ENCODE results near the gene MYH10.
A peak's percentile ranks its signal among the peaks of the same experiment; 100 is the strongest.

Gene MYH10

DNA sequence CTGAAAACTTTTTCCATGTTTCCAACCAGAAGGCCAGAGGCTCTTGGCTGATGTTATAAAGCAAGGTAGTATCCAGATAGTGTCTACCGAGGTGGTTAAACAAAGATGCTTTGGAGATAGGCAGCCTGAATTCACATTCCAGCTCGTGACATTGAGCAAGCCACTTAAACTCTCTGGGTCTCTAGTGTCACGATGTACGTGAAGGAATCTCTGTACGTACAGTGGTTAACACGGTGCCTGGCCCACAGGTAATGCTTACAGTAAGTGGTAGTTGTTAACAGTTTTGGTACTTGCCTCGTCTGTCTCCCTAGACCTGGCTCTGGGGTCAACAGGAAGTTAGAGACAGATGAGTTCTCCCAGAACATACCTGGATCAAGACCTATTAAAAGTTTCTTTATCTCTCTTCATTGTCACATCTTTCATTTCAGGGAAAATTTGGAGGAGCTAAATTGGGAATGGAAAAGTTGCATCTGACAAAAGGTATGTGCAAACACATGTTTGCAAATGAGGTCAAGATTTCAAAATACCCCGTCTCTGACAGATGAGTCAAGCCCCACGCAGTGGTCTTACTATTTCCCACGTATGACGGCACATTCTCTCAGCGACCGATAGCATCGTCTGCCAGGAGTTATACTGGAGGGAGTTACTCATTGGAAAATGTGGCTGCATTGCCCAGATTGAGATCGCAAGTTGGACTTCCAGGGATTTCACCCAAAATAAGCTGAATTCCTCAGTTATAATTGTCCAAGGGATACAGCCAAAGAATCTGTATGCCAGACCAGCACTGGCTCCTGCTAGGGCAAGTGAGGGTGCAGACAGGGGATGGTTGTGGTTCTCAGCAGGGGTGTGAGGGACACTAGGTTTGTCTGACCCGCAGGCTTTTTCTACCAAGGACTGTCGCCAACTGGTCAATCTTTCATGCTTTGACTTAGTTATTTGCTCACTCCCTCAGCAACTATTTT is 18.9 kb upstream of the MYH10 start:
- no peak for DNase-seq (ENCODE audit: low read depth)

DNA sequence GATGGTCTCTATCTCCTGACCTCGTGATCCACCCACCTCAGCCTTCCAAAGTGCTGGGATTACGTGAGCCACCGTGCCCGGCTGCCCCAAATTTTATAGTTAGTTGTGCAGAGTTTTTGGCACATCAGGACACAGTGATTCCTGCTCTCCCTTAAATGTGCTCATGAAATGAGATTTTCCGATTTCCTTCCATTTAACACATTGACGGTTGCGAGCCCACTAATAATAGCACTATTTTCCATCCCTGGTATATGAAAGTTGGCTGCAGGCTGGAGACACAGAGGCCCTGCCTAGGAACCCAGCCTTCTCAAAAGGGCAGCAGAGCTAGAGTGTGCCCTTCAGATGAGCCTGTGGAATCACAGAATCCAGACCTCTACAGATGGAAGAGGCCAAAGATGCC is 17.4 kb upstream of the MYH10 start:
- DNase-seq (ENCODE audit: low read depth): no peak

DNA sequence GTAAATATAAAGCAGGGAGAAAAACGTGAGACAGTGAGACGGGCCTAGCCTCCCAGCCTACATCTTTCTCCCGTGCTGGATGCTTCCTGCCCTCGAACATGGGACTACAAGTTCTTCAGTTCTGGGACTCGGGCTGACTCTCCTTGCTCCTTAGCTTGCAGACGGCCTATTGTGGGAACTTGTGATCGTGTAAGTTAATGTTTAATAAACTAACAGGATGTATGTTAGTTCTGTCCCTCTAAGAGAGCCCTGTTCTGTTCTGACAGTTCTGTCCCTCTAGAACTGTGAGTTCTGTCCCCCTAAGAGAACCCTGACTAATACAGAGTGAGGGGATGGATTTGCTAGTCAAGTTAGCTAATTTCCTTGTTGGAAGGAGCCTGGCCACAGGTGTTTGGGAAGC is 16.7 kb upstream of the MYH10 start:
- DNase-seq (ENCODE audit: low read depth): no peak

DNA sequence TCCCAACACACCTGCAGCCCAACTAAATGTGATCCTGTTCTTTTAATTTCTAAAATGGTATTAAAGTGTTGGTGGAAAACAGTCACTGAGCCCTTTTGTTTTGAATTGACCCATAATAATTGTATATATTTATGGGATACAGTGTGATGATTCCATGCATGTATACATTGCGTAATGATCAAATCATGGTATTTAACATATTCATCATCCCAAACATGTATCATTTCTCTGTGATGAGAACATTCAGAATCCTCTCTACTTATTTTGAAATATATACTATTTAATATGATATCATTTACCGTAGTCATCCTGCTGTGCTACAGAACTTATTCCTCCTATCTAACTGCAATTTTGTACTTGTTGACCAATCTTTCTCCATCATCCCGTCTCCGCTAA is 14.0 kb upstream of the MYH10 start:
- DNase-seq (ENCODE audit: low read depth): no peak

DNA sequence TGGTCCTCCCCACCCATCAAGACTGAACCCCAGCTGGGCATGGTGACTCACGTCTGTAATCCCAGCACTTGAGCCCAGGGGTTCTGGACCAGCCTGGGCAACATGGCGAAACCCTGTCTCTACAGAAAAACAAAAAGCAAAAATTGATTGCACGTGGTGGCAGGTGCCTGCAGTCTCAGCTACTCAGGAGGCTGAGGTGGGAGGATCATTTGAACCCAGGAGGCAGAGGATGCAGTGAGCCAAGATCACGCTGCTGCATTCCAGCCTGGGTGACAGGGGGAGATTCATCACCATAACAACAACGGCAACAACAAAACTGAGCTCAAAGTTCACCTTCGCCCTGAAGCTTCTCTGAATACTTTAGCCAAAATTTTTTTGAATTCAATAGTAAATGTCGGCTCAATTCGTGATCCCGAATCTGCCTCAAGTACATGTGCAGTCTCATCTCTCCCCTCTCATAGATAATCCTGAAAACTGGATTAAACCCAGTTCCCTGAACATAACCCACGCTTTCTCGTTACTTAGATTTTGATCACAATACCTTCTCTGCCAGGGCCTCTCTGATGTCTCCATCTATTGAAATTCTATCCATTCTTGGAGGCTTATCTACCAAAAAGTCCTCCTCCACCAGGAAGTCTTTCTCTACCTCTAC is 13.5 kb upstream of the MYH10 start:
- DNase-seq (ENCODE audit: low read depth): no peak

DNA sequence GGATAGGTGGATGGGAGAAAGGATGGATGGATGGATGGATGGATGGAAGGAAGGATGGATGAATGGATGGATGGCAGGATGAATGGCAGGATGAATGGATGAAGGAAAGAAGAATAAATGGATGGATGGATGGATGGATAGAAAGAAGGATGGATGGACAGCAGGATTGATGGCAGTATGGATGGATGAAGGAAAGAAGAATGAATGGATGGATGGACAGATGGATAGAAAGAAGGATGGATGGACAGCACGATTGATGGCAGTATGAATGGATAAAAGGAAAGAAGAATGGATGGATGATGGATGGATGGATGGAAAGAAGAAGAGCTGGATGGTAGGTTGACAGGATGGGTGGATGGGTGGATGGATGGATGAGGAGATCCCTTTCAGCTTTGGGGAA is 9.2 kb upstream of the MYH10 start:
- DNase-seq (ENCODE audit: low read depth): no peak

DNA sequence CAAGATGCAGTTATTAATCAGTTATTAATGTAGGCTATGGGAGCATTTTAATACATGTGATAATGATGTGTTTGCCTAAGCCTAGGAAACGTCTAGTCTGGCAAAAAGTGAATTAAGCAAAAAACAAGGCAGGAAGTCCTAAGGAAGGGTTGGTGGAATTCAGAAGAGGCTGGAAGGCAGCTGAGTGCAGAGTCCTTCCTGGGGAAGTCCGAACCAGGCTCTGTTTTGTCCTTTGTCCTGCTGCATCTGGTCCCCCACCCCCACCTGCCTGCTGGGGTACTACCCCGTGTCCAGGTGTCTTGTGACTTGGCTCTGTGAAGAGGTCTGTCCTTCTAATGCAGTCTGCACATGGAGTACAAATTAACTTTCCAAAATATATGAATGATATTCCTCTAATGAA is 1.5 kb upstream of the MYH10 start:
- DNase-seq (ENCODE audit: low read depth): no peak

DNA sequence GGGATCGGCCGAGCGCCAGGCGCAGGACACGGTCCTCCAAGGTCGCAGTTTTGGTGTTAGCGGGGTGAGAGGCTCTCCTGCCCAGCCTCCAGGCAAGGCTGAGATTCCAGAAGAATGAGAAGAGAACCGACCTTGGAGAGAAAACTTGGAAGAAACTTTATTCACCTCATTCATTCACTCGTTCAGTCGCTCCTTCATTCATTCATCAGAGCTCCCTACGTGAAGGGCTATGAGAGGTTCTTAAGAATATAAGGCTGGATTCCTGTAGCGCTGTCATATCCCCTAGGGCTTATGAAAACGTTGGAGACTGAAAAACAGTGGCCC is 991 bp upstream of the MYH10 start:
- DNase-seq (ENCODE audit: low read depth): no peak

DNA sequence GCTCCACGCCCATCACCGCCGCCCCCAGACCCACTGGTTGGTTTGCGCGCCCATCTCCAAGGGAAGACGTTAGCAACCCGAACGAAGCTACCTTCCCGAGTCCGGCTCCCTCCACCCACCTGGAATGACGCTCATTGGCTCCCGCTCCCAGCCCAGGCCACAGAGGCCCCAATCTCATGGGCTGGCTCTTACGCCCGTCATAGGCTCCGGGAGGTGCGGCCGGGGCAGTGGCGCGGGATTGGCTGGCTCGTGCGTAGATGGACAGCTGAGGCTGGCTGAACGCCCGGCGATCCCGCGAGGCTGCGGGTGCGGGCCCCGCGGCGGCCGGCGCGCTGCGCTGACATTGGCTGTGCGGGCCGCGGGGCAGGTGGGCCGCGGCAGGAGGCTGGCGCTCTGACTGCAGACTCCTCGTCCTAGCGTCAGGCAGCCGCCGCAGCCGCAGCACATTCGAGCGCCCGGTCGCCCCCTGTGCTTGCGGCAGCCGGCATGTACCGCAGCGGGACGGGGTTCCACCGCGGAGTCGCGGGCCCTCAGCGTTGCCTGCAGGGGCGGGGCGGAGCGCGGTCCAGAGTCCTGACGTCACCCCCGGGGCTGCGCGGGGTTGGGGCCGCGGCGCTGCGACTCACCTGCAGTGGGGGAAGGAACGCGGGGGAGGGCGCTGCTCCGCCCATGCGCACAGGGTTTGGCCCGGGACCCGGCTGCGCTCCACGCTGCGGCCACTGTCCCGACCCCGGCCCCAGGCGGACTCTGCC is 453 bp upstream of the MYH10 start:
- DNase-seq (ENCODE audit: low read depth): peak; percentile 61

DNA sequence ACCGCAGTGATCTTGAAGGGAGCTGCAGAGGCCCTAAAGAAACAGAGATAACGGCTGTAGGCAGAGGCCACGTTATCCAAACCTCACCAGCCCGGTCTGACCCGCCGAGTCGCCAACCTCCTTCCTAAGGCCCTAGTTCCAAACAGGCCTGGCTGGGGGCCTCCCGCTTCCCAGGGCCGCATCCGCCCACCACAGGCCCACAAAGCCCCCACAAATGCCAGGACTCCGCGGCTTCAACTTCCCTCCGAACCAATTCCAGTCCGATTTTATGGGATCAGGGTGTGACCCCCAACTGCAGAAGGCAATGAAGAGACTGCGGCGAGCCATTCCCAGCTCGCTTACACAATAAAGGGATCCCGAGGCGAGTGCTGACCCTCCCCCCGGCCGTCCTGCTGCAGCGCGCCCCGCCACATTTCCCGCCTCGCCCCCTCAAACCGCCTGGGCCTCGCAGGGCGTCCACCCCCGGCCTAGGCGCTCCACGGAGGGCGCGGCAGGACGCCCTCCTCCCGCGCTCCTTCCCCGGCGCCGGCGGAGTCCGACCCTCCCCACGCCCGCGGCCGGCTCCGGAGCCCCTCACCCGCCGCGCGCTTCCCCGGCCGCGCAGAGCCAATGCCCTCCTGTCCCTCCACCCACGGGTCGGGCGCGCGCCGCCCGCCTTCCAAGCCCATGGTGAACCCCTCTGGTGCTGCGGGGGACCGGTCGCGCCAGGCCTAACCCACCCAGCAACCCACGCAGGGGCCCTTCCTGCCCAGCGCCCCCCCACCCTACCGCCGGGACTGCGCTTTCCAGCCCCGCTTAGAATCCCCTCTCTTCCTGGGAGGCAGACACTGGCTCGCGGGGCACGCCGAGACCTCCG is 926 bp downstream of the MYH10 start:
- no peak for DNase-seq (ENCODE audit: low read depth)

DNA sequence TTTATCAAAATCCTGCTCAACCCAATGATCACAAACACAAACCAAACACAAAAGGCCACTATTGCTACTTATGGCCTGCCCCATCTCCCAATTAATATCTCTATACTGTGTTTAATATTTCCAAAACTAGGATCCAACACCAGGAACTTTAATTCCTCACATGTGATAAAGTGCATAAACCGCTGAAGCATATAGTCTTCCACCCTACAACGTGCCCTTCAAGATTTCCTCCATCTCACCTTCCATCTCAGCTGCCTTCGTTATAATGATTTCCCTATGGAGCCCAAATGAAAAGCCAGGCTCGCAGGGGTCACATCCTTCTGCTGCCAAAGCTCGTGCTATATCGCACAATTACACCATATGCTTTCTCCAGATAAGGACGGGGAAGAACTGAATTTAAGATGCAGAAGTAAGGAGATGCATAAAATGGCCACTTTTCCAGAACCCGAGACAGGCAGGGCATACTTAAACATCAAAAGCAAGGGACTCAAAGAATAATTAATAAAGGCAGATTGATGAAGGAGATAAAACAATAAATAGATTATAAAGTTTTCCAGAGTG is 1.8 kb downstream of the MYH10 start:
- DNase-seq (ENCODE audit: low read depth): no peak

DNA sequence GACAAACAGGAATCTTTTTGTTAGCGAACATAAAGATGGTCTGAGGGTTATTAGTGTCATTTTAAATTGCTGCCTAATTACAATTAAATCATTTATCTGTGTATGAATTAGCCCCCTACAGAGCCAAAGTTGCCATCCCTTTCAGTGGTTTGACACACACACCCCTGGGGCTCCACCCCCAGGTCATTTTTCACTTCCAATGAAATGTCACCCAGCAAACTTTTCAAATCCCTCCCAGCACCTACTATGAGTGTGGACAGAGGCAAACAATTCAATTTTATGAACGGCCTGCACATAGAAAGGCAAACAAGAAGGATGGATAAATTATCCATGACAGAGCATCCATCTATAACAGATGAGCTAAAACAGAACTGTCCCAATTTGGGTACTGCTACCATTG is 2.4 kb downstream of the MYH10 start:
- DNase-seq (ENCODE audit: low read depth): no peak

DNA sequence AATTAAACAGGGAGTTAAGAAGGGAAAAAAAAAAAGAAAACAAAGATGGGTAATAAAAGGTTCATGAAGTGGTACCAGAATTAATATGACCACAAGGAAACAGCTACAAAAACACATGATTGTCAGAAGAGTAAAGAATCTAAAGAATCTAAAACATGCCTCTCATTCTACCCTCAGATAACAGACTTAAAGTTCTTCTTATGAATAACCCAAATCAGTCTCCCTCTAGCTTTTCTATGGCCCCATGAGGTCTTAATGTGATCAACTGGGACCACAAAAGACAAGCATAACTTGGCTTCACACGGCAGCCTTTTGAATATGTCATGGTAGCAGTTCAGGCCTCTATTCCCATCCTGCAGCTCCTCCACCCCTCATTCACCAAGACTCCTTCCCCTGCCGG is 6.9 kb downstream of the MYH10 start:
- no peak for DNase-seq (ENCODE audit: low read depth)

DNA sequence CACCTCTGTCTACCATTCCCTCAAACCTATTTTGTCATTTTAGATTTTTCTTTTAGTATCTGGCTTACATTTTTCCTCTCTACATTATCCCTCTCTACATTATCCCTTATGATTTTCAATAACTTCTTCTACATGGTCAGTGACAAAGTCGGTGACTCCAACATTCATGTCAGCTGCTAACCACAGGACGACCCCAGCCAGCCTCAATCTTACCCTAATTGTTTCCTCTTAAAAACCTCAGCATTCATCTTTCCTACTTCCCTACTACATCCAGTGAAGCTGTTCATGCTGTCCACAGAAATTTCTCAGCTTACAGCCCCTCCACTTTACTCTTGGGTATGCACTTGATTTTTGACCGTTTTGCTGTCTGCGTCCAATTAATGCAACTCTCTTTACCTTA is 8.3 kb downstream of the MYH10 start:
- no peak for DNase-seq (ENCODE audit: low read depth)

DNA sequence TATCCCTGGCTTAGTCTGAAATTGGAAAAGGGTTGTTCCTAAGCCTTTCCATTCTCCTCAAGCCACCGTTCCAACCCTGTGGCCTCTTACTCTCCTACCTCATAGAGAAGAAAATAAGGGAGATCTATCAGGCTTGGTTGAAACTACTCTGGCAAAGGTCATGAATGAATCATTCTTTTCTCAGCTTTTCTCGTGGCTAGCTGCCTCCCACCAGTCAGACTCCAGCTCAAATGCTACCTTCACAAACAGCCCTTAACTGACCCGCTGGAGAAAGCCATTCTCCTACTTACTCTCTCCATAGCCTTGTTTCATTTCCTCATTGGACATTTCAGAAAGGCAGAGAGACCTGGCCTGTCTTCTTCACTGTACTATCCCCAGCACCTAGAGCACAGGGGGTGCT is 8.9 kb downstream of the MYH10 start:
- no peak for DNase-seq (ENCODE audit: low read depth)

DNA sequence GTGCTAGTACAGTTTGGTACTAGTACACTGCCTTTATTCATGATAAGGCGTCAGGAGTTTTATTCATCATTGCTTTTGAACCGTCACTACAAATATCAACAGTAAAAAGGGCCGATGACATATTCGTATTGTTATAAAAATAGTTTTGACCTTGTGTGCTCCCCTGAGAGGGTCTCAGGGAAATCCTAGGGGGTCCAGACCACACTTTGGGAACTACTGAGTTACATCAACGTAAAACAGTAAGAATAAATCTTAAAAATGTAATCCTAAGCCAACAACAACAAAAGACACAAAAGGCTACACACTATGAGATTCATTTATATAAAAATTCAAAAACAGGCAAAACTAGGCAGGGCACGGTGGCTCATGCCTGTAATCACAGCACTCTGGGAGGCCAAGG is 11.2 kb downstream of the MYH10 start:
- DNase-seq (ENCODE audit: low read depth): no peak

DNA sequence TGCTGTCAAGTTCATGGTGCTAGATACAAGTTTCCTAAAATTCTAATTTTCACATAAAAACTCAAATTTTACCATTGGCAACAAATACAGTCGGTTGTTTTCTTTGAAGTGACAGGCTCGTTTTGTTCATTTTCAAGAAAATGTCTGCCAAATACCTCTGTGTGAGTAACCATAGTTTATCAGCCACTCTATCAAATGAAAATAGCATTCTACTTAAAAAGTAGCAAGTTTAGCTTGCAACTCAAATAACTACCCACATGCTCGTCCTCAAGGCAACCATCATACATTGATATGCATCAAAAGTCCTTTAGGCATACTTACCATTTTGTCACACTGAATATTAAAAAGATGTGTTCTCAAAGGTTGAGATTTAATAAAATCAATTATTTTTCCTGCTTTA is 11.7 kb downstream of the MYH10 start:
- DNase-seq (ENCODE audit: low read depth): no peak

DNA sequence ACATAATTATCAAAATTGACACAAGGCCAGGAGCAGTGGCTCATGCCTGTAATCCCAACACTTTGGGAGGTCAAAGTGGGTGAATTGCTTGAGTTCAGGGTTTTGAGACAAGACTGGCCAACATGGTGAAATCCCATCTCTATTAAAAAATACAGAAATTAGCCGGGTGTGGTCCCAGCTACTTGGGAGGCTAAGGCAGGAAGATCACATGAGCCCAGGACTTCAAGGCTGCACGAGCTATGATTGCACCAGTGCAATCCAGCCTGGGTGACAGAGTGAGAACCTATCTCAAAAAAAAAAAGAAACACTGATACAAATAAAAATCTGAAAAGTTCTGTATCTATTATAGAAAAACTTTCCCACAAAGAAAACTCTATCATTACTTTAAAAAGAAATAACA is 15.5 kb downstream of the MYH10 start:
- DNase-seq (ENCODE audit: low read depth): no peak

DNA sequence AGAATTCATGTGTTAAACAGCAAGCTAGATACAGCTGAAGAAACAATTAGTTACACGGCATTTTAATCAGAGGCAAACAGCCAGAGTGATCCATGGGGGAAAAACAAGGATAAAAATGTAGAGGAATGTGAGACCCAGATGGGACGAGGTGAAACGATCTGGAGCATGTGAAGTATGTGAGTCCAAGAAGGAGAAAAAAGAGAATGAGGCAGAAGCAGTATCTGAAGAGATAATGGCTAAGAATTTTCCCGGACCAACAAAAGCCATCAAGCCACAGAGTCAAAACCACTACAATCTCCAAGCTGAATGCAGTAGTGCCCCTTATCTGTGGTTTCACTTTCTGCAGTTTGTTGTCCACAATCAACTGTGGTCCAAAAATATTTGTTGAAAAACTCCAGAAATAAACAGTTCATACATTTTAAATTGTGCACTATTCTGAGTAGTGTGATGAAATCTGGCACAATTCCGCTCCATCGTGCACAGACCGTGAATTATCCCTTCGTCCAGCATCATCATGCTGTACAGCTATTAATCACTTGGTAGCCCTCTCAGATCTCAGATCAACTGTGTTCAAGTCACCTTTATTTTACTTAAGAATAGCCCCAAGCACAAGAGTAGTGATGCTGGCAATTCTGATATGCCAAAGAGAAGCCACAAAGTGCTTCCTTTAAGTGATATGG is 18.8 kb downstream of the MYH10 start:
- DNase-seq (ENCODE audit: low read depth): no peak

DNA sequence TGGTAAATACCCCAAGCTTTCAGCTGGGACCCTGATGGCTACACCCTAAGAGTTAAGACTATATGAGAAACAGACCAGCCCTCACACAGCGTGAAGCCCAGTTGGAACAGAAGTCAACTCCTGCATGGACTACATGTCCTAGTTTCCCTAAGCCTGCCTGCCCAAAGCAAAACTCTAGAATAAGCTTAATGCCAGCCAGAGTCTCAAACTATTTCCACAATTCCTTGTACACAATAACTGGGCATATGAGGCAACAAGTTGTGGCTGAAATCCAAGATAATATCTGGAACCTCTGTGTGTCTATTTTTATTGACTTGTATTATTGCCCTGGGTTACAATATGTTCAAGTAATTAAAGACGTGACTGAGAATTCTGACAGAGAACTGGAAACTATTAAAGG is 19.4 kb downstream of the MYH10 start:
- no peak for DNase-seq (ENCODE audit: low read depth)

DNA sequence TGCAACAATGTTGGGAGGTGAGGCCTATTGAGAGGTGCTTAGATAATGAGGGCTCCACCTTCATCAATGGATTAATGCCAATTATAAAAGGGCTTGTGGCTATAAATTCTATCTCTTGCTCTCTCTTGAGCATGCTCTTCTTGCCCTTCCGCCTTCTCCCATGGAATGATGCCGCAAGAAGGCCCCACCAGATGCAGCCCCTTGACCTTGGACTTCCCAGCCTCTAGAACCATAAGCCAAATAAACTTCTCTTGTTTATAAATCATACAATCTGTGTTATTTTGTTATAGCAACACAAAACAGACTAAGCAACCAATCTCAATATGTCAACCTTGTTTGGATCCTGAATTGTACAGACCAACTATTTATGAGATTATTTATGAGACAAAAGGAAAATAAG is 20.0 kb downstream of the MYH10 start:
- no peak for DNase-seq (ENCODE audit: low read depth)
